Stomach (tissue), 9 donors: Measurements from ENCODE around the gene ASCL2. TPM values are rescaled to one million over a fixed set of nuclear protein-coding genes. Genes with fewer than 3 reads are reported as not detected.

Experiments
- DNase-seq, 2 donors: peaks; one replicate each; pipeline versions ENCODE4 v3.0.0 to v3.0.0-alpha.2; 2013 to 2019
- H3K27ac ChIP-seq, 5 donors: fragments of 200-600 bp in 4 of 5; sonication (generic) in 4 of 5; one replicate each; pipeline ENCODE4 v1.5.1; 2013 to 2019; ENCODE audit warnings: mild to moderate bottlenecking in 1 of 5, moderate library complexity in 1 of 5
- H3K27me3 ChIP-seq, 3 donors: fragments of 200-600 bp; sonication (generic); one replicate each; pipeline ENCODE4 v1.5.1; 2017 to 2019; ENCODE audit warnings: mixed run types in 1 of 3
- H3K36me3 ChIP-seq, 4 donors: fragments of 200-600 bp; sonication (generic); 1 replicate in 3 of 4; 2 replicates in 1 of 4; pipeline ENCODE4 v1.5.1; 2016 to 2019
- H3K4me1 ChIP-seq, 4 donors: fragments of 200-600 bp; sonication (generic); one replicate each; pipeline ENCODE4 v1.5.1; 2016 to 2019
- H3K4me3 ChIP-seq, 4 donors: fragments of 200-600 bp; sonication (generic) in 3 of 4; one replicate each; pipeline ENCODE4 v1.5.1; 2016 to 2019; ENCODE audit warnings: mild to moderate bottlenecking in 1 of 4
- H3K9me3 ChIP-seq, 4 donors: fragments of 200-600 bp; sonication (generic); one replicate each; pipeline ENCODE4 v1.5.1; 2016 to 2019
- CTCF ChIP-seq, 7 experiments: fragments of 450-650 bp in 4 of 7; fragments of 200-600 bp in 3 of 7; sonication (generic) in 3 of 7; IDR thresholded peaks; one replicate each; pipeline ENCODE4 v1.5.1; 2016 to 2019; ENCODE audit warnings: antibody characterized with exemption in 7 of 7, control low read depth in 2 of 7, mild to moderate bottlenecking in 1 of 7
- EP300 ChIP-seq: sonication (generic); formaldehyde crosslinking; IDR thresholded peaks from one replicate; pipeline ENCODE4 v1.6.1; 2017; ENCODE audit warnings: antibody characterized with exemption
- POLR2A ChIP-seq, 4 donors: fragments of 450-650 bp; IDR thresholded peaks; one replicate each; pipeline ENCODE4 v1.6.1; 2016; ENCODE audit warnings: antibody characterized with exemption in 4 of 4, control low read depth in 2 of 4, mild to moderate bottlenecking in 1 of 4, moderate library complexity in 1 of 4
- POLR2AphosphoS5 ChIP-seq, 3 donors: sonication (generic); formaldehyde crosslinking; IDR thresholded peaks; one replicate each; pipeline ENCODE4 v1.6.1; 2016; ENCODE audit warnings: antibody characterized with exemption in 3 of 3
- WGBS, 5 donors: extraction: QIAGEN DNeasy Blood & Tissue Kit in 3 of 5; methylation state at CpG; one replicate each; pipeline versions ENCODE4 v1.1.5 to v1.1.7; 2013 to 2018; 5-methylcytosine and 5-hydroxymethylcytosine counted together
- intact Hi-C: fragments of 100-400 bp; cut with DNase I; formaldehyde crosslinking; loops from one replicate; pipeline ENCODE4 v1.15.1; 2023; ENCODE audit warnings: low total_unique reads
- polyA plus RNA-seq, 3 donors: library from polyadenylated mRNA; stranded (reverse); fragments of 200-250 nt; gene quantifications; one replicate each; pipeline ENCODE4 v1.2.3, GENCODE V29; 2013
- total RNA-seq, 5 donors: library from RNA; depleted of rRNA; stranded (reverse); fragments of >200 nt; gene quantifications; one replicate each; pipeline versions ENCODE4 v1.1.0 to v1.2.3, GENCODE V29; 2014 to 2016
- donor health status: healthy with polysubstance abuse.
- donor health status: Bipolar disorder and iron deficiency.
- donor health status: healthy.

Gene ASCL2
- total and polyA plus RNA-seq, 8 donors, result 0.81 to 6.3 (median 2.2) TPM; not detected in 4

DNA sequence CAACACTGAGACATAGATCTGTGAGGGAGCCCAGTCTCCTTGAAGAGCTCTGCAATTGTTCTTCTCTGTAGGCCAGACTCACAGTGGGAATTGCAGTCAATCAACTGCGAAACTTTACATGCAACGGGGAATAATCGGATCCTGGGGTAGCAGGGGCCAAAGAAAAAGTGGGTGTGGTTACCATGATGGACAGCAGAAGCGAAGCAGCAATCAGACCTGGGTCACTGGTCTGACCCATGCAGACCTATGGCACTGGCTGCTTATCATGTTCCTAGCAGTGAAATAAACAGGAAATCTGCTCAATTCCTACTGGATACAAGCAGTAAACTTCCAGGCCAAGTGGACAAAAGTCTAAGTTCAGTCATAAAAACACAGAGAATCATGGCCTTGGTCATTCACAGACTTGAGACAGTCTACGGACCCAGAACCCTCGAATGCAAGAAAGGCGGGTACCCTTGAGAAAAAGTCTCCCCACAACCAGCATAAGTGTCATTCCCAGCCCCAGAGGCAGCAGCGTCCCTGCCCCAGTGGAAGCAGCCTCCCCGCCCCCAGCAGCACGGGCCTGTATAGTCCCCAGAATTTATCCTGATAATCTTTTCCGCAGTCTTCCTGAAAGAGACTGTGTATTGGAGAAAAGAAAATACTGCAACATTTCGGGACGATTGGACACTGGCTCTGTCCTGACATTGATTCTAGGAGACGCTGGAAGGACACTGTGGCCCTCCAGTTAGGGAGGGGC, 34.6 kb downstream of the ASCL2 start:
- WGBS, 5 donors, result 74 to 90% (median 83%) methylated on average over 14 of the region's 14 CpGs

GRCh38 chr11:2234963-2235362, 35.4 kb downstream of the ASCL2 start:
- DNase-seq, result no peak
- WGBS, 5 donors, result 67 to 85% (median 77%) methylated on average over 9 to 10 of the region's 10 CpGs
- peaks cover 0 to 7% (median 3%) of the 10 kb centered on the region in 4 donors for H3K9me3 ChIP-seq
- H3K36me3 ChIP-seq, result no peaks in the 10 kb centered on the region
- intact Hi-C loops, result no loop called here
- no peak overlapping the region for H3K4me3 ChIP-seq
- H3K4me1 ChIP-seq, result no peaks in the 10 kb centered on the region
- no peak overlapping the region for H3K27ac ChIP-seq
- no peaks in the 10 kb centered on the region for H3K27me3 ChIP-seq
- no peak for TF ChIP-seq EP300
- TF ChIP-seq POLR2A (IDR thresholded peaks at IDR 0.05), result no peak
- no peak for TF ChIP-seq CTCF (IDR thresholded peaks at IDR 0.05)
- no peak for TF ChIP-seq POLR2AphosphoS5 (IDR thresholded peaks at IDR 0.05)

More for the DNA sequence above, 34.6 kb downstream of the ASCL2 start:
- Histone ChIP-seq H3K9me3 (no peaks in the 10 kb centered on the region), H3K4me1 (no peaks in the 10 kb centered on the region), H3K36me3 (no peaks in the 10 kb centered on the region), H3K4me3 (no peak overlapping the region), H3K27me3 (no peaks in the 10 kb centered on the region), H3K27ac (no peak overlapping the region)
- TF ChIP-seq CTCF (IDR thresholded peaks at IDR 0.05) (no peak), EP300 (no peak), POLR2AphosphoS5 (IDR thresholded peaks at IDR 0.05) (no peak), POLR2A (IDR thresholded peaks at IDR 0.05) (no peak)
- intact Hi-C loops, result no loop called here
- DNase-seq, result no peak

DNA sequence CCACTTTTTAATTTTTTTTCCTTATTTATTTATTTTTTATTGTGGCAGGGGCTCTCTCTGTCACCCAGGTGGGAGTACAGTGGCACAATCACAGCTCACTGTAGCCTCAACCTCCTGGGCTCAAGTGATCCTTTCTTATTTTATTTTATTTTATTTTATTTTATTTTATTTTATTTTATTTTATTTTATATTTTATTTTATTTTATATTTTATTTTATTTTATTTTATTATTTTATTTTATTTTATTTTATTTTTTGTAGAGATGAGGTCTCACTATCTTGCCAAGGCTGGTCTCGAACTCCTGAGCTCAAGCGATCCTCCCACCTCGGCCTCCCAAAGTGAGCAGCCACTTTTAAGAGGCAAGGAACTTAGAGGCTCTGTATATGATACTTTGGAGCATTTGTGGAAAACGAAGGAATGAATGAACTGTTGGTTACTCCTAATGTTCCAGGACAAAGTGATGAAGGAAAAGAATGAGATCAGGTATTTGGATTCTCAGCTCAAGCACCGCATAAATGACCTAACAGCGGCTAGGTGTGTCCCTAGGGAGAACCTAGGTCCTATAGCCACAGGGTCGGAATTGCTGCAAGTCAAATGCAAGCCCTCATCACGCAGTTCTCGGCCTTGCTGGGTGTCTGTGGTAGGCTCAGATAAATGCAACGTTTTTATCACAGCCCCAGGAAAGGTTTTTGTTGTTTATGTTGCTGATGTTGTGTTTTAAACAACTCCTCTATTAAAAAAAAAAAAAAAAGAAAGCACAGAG, 36.5 kb downstream of the ASCL2 start:
- Histone ChIP-seq H3K9me3 (peaks cover 0 to 18% (median 13%) of the 10 kb centered on the region in 4 donors), H3K4me3 (no peak overlapping the region), H3K27me3 (no peaks in the 10 kb centered on the region), H3K4me1 (no peaks in the 10 kb centered on the region), H3K27ac (no peak overlapping the region), H3K36me3 (no peaks in the 10 kb centered on the region)
- DNase-seq, result no peak
- TF ChIP-seq POLR2A (IDR thresholded peaks at IDR 0.05) (no peak), EP300 (no peak), POLR2AphosphoS5 (IDR thresholded peaks at IDR 0.05) (no peak), CTCF (IDR thresholded peaks at IDR 0.05) (no peak)
- intact Hi-C loops, result no loop called here
- WGBS, 5 donors, result 82 to 87% (median 86%) methylated on average over 10 of the region's 10 CpGs

- intact Hi-C loops, result no loop called here
- 77 to 96% (median 86%) methylated on average over 2 of the region's 2 CpGs for WGBS, 5 donors
- Histone ChIP-seq H3K27ac (no peak overlapping the region), H3K36me3 (no peaks in the 10 kb centered on the region), H3K4me3 (no peak overlapping the region), H3K9me3 (peaks cover 0 to 22% (median 13%) of the 10 kb centered on the region in 4 donors), H3K27me3 (no peaks in the 10 kb centered on the region), H3K4me1 (no peaks in the 10 kb centered on the region)
- no peak for TF ChIP-seq CTCF (IDR thresholded peaks at IDR 0.05)
- no peak for DNase-seq
Observed at GRCh38 chr11:2229713-2230297, 40.6 kb downstream of the ASCL2 start.
